Astrocyte (in vitro differentiated cells and primary cell): ENCODE data around the gene PRF1.

Experiments
- CTCF ChIP-seq: IDR thresholded peaks from 2 replicates; pipeline ENCODE4 v1.5.1; 2011; ENCODE audit warnings: low read depth, mild to moderate bottlenecking, inconsistent platforms, low read length, moderate library complexity; ENCODE audit not compliant: insufficient read depth
- EZH2 ChIP-seq: IDR thresholded peaks from 2 replicates; pipeline ENCODE4 v1.6.1; 2012; ENCODE audit warnings: mild to moderate bottlenecking, low read length, inconsistent platforms; ENCODE audit not compliant: insufficient read depth

- no peak for TF ChIP-seq CTCF
- TF ChIP-seq EZH2, result no peak
These were observed 44.5 kb upstream of the PRF1 start for GRCh38 chr10:70647086-70647485.
